Rectal smooth muscle tissue (tissue), 1 donor: Measurements from ENCODE around the gene SLC25A51.

Experiments
- H3K27ac ChIP-seq: one replicate; pipeline ENCODE4 v1.7.0; 2013; ENCODE audit warnings: low read depth, low read length, inconsistent platforms
- H3K27me3 ChIP-seq: one replicate; pipeline ENCODE4 v1.7.0; 2013; ENCODE audit warnings: low read length; ENCODE audit not compliant: control insufficient read depth, insufficient read depth
- H3K36me3 ChIP-seq: one replicate; pipeline ENCODE4 v1.7.0; 2013; ENCODE audit warnings: low read length; ENCODE audit not compliant: control insufficient read depth, insufficient read depth
- H3K4me1 ChIP-seq: one replicate; pipeline ENCODE4 v1.7.0; 2013; ENCODE audit warnings: low read length; ENCODE audit not compliant: control insufficient read depth, insufficient read depth
- H3K4me3 ChIP-seq: one replicate; pipeline ENCODE4 v1.7.0; 2013; ENCODE audit warnings: low read length
- H3K9ac ChIP-seq: one replicate; pipeline ENCODE4 v1.7.0; 2013; ENCODE audit warnings: low read length

SLC25A51 gene

DNA sequence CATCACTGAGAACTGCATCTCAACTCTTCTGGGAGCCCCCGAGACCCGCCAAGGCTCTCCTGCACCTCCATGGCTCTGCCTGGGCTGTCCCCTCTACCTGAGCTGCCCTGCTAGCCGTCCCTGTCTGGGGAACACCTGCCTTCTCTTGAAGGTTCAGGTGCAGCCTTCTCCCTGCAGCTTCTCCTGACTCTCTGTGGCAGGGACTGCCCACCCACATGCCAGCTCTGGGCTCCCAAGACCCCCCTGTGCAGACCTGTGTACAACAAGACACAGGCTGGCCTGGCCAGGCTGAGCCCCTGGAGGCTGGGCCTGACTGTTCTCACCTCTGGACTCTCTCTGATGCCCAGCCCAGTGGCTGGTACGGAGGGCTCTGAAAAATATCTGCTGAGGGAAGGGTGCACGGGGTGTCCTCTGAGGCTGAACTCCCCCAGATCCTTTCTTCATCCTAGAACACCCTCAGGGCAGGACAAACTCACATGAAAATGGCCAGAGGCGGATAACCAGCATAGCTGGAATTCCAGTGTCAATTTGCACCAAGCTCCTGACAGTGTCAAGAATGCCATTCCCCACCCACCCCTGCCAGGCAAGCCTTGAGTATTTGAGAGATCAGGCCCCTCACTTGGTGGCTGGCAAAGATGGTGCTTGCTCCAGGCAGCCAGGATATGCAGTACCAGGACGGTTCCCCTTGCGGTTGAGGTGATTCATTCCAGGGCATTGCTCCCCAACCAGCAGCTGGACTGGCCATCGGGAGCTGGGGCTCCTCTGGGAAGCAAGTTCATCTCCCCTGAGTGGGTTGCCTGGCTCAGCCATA lies 40.9 kb upstream of the SLC25A51 start:
- Histone ChIP-seq H3K27me3 (no peaks in the 10 kb centered on the region), H3K9ac (no peak overlapping the region), H3K4me3 (no peak overlapping the region), H3K36me3 (no peaks in the 10 kb centered on the region), H3K4me1 (peaks cover 15% of the 10 kb centered on the region), H3K27ac (no peak overlapping the region)

DNA sequence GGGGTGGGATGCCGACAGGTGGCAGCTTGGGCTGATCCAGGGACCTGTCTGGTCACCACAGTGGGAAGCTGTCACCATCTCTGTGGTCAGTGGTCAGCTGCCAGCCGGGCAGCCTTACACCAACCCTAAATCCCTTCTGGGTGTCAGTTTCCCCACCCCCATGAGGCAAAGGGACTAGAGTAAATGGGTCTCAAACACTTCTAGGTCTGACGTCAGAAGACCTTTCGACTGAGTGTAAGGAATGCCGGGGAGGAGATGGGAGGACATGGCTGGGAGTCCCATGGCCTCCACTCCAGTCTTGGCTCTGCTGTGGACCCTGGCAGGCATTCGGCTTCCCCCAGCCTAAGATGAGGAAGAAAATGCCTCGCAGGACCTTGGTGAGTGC lies 40.3 kb upstream of the SLC25A51 start:
- no peaks in the 10 kb centered on the region for H3K36me3 ChIP-seq
- no peak overlapping the region for H3K9ac ChIP-seq

DNA sequence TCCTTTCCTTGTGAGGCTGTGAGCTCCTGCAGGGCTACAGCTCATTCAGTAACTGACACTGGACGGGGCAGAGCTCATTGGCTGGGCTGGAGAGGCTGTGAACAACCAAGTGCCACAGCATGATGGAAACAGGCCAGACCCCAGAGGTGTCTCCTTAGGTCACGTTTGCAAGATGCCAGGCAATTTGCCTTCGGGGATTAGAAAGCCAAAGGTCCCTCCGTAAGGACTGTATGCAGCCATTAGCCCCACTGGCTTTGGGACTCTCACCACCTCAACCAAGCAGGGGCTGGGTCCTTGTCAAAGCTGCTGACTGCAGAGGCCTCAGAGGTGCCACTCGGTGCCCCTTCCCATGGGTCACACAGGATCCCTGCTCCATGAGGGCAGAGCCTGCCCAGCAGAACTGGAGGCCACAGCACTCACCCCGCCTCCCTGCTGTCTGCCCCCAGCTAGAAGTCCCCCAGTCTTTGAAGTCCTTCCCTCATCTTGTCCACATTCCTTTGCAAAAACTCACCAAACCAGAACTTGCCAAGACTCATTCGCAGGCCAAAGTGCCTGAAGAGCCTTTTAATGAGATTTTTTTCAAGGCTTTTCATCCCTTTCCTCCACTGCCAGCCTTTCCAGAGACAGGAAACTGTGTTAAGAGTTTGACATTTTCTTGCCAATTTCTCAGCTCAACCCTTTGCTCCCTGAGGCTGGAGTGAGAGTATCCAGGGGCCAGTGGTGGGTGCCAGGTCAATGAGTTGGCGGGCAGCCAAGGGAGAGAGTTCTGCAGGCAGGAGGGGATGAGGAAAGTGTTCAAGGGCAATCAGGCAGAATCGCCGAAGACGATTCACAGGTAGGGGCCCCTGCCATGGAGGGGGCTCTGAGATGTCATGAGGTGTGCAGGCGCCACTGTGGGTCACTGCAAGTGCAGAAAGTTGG lies 39.7 kb upstream of the SLC25A51 start:
- H3K27me3 ChIP-seq = no peaks in the 10 kb centered on the region
- H3K4me1 ChIP-seq = peaks cover 21% of the 10 kb centered on the region
- H3K36me3 ChIP-seq = no peaks in the 10 kb centered on the region
- H3K4me3 ChIP-seq = no peak overlapping the region
- H3K9ac ChIP-seq = no peak overlapping the region
- peak overlapping the region; percentile 12 for H3K27ac ChIP-seq

More for the DNA sequence above, 40.3 kb upstream of the SLC25A51 start:
- H3K4me3 ChIP-seq = no peak overlapping the region
- H3K27ac ChIP-seq = no peak overlapping the region
- H3K27me3 ChIP-seq = no peaks in the 10 kb centered on the region
- peaks cover 15% of the 10 kb centered on the region for H3K4me1 ChIP-seq

- Histone ChIP-seq H3K36me3 (no peaks in the 10 kb centered on the region), H3K9ac (no peak overlapping the region), H3K4me3 (no peak overlapping the region), H3K27me3 (no peaks in the 10 kb centered on the region), H3K4me1 (peaks cover 25% of the 10 kb centered on the region), H3K27ac (no peak overlapping the region)
Observed at GRCh38 chr9:37942621-37943344, 38.9 kb upstream of the SLC25A51 start.

DNA sequence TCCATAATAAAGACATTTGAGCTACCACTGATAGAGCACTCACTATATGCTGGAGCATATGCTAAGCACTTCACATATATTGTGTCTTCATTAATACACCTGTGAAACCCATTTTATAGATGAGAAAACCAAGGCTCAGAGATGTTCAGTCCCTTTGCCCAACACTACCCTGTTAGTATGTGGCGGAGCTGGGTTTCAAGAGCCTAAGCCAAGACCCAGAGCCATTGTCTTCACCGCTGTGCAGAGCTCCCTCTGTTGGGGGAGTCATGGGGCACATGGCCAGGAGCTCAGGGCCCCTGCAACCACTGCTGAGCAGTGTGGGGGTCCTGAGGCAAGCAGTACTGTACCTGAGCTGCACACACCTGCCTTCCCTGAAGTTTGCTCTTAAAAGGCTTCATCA lies 37.3 kb upstream of the SLC25A51 start:
- Histone ChIP-seq H3K9ac (no peak overlapping the region), H3K4me3 (no peak overlapping the region), H3K27me3 (no peaks in the 10 kb centered on the region), H3K4me1 (peaks cover 25% of the 10 kb centered on the region), H3K36me3 (no peaks in the 10 kb centered on the region), H3K27ac (no peak overlapping the region)

DNA sequence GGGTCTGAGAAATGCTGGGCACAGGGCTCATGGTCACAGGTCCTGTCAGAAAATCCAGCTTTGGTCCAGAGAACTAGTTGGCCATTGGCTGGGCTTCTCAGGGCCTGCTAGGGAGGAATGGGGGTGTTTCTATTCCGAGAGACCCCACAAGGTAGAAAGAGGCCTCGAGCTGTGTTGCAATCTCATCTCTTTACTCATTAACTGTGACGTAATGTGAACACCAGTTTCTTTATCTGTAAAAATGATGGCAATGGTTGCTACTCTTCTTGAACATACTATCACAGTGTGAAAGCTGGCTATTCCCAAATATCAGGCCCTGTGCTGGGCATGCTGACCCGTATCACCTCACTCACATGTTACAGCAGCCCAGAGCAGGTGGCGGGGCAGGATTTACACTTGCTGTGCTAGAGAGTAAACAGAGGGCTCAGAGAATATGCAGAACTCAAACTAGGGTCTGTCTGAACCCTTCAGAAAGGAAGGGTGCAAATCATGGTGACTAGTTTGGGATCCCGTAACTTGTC lies 35.7 kb upstream of the SLC25A51 start:
- no peaks in the 10 kb centered on the region for H3K36me3 ChIP-seq
- no peaks in the 10 kb centered on the region for H3K27me3 ChIP-seq
- no peak overlapping the region for H3K27ac ChIP-seq
- peaks cover 23% of the 10 kb centered on the region for H3K4me1 ChIP-seq
- no peak overlapping the region for H3K4me3 ChIP-seq
- H3K9ac ChIP-seq = no peak overlapping the region

- Histone ChIP-seq H3K4me3 (no peak overlapping the region), H3K27me3 (no peaks in the 10 kb centered on the region), H3K36me3 (no peaks in the 10 kb centered on the region), H3K27ac (peak overlapping the region; percentile 9), H3K9ac (no peak overlapping the region), H3K4me1 (peaks cover 12% of the 10 kb centered on the region)
Observed at GRCh38 chr9:37938121-37938891, 34.4 kb upstream of the SLC25A51 start.

GRCh38 chr9:37937366-37937765 lies 33.4 kb upstream of the SLC25A51 start:
- Histone ChIP-seq H3K27ac (no peak overlapping the region), H3K4me3 (no peak overlapping the region)

DNA sequence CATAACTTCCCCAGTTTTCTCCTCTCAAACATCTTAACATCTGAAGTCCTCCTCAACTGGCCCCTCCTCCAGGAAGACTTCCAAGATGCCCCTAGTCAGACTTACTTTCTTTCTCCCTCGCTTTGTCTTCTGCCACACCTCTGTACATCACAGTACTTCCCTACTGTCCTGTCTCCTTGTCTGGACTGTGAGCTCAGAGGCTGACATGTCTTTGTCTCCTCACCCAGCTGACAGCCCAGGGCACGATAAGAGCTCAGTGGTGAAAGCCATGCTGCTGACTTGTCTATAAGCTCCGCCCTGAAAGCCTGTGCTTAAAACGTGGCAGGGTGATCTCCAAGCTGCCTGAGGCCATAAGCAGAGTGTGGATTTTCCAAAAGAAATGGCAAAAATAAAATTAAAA lies 33.0 kb upstream of the SLC25A51 start:
- Histone ChIP-seq H3K4me3 (no peak overlapping the region), H3K4me1 (peaks cover 9% of the 10 kb centered on the region), H3K36me3 (no peaks in the 10 kb centered on the region), H3K27me3 (no peaks in the 10 kb centered on the region), H3K27ac (no peak overlapping the region), H3K9ac (no peak overlapping the region)

More at GRCh38 chr9:37937366-37937765, 33.4 kb upstream of the SLC25A51 start:
- no peaks in the 10 kb centered on the region for H3K36me3 ChIP-seq
- H3K27me3 ChIP-seq = no peaks in the 10 kb centered on the region
- peaks cover 9% of the 10 kb centered on the region for H3K4me1 ChIP-seq
- no peak overlapping the region for H3K9ac ChIP-seq

- peaks cover 9% of the 10 kb centered on the region for H3K4me1 ChIP-seq
- H3K4me3 ChIP-seq = no peak overlapping the region
- no peaks in the 10 kb centered on the region for H3K36me3 ChIP-seq
- H3K27me3 ChIP-seq = no peaks in the 10 kb centered on the region
- H3K27ac ChIP-seq = no peak overlapping the region
- H3K9ac ChIP-seq = no peak overlapping the region
Observed at GRCh38 chr9:37936376-37936775, 32.4 kb upstream of the SLC25A51 start.

DNA sequence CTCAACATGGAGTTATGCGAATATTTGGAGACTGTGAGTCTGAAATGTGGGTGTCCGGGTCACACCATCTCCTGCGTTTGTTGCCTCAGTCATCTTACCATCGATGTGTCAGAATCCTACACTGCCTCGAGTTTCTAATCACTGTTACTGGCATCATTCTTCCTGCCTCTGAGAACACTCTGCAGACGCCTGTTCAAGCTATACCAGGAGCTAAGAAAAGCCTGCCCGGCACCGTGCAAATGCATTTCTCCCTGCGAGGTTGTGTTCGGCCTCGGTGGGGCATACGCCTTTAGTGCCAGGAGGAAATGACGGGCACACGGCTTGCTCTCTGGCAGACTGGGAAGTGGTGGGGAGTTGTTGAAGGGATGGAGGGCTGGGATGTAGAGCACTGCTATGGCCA lies 31.2 kb upstream of the SLC25A51 start:
- Histone ChIP-seq H3K27me3 (no peaks in the 10 kb centered on the region), H3K36me3 (no peaks in the 10 kb centered on the region), H3K9ac (no peak overlapping the region), H3K27ac (no peak overlapping the region), H3K4me1 (peaks cover 9% of the 10 kb centered on the region), H3K4me3 (no peak overlapping the region)
